OCI-LY7 (cell line): Measurements from ENCODE around the gene PUM2.

ENCODE experiments used
- EZH2phosphoT487 ChIP-seq: fragments of 200-600 bp; sonication (generic); IDR thresholded peaks from 2 replicates; pipeline ENCODE4 v1.6.1; 2018; ENCODE audit warnings: low read depth, borderline replicate concordance, mild to moderate bottlenecking, mixed run types, antibody characterized with exemption, low read length, moderate library complexity, mixed read lengths
- TF ChIP-seq, protein P1 (sequence below): fragments of 200-600 bp; sonication (generic); conservative IDR thresholded peaks from 2 replicates; pipeline ENCODE4 v1.5.1; 2014; ENCODE audit warnings: mild to moderate bottlenecking, antibody characterized with exemption, low read length, moderate library complexity, mixed read lengths

DNA sequence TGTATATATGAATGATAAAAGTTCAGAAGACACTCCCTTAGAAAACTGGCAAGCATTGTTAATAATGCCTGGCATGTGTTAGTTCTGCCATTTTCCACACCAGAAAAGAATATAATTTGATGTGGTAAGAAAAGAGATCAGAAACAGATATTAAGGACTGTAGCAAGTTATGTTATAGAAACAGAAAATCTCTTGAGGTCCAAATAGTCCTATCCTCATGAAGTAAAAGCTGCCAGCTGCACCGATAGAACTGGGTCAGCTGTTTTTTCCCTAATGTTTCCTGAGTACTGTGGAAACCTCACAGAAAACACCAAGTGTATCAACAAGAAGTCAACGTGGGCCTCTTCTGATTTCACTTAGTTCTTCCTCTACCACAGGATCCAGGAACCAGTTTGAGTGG is 68.8 kb downstream of the PUM2 start:
- TF ChIP-seq, protein P1, sequence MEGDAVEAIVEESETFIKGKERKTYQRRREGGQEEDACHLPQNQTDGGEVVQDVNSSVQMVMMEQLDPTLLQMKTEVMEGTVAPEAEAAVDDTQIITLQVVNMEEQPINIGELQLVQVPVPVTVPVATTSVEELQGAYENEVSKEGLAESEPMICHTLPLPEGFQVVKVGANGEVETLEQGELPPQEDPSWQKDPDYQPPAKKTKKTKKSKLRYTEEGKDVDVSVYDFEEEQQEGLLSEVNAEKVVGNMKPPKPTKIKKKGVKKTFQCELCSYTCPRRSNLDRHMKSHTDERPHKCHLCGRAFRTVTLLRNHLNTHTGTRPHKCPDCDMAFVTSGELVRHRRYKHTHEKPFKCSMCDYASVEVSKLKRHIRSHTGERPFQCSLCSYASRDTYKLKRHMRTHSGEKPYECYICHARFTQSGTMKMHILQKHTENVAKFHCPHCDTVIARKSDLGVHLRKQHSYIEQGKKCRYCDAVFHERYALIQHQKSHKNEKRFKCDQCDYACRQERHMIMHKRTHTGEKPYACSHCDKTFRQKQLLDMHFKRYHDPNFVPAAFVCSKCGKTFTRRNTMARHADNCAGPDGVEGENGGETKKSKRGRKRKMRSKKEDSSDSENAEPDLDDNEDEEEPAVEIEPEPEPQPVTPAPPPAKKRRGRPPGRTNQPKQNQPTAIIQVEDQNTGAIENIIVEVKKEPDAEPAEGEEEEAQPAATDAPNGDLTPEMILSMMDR: no peak
- TF ChIP-seq EZH2phosphoT487: no peak
